PC-3 (cell line): Measurements from ENCODE around the gene ADCY9. TPM values are rescaled to one million over a fixed set of nuclear protein-coding genes. Genes with fewer than 3 reads are reported as not detected.
"Not testable (repeated sequence)": the region's sequence is repeated elsewhere in the genome, so short reads cannot be mapped to it uniquely, and the experiment has no call there.

ENCODE experiments used
- ATAC-seq: fragments of 200-7000 bp; cut with Tn5 transposase; 2 replicates; pipeline ENCODE4 v1.9.1; 2020; ENCODE audit warnings: mild to moderate bottlenecking, moderate library complexity
- BruUV-seq: library from RNA; stranded (reverse); fragments of 400-500 nt; replicated peaks from 2 replicates; lab custom pipeline; 2021; lab: Mats Ljungman, UMichigan
- CTCF ChIA-PET: fragments of 300-600 bp; sonication (Branson Sonifier 250); formaldehyde crosslinking; loops from one replicate; lab custom pipeline; 2022; ENCODE audit warnings: antibody characterized with exemption; lab: Charles Lee
- POLR2A ChIA-PET: fragments of 300-600 bp; sonication (Branson Sonifier 250); formaldehyde crosslinking; loops from one replicate; lab custom pipeline; 2022; ENCODE audit warnings: antibody characterized with exemption; ENCODE audit not compliant: unreplicated experiment; lab: Charles Lee
- DNase-seq: peaks from one replicate; pipeline ENCODE4 v3.0.0-alpha.2; 2015
- H2AFZ ChIP-seq: fragments of 300-600 bp; sonication (generic); 2 replicates; pipeline ENCODE4 v1.6.0; 2016; ENCODE audit warnings: antibody characterized with exemption, low read length
- H3F3A ChIP-seq: fragments of 300-600 bp; sonication (generic); one replicate; pipeline ENCODE4 v1.6.0; 2017; ENCODE audit warnings: antibody characterized with exemption, low read length, control low read depth, mild to moderate bottlenecking; ENCODE audit not compliant: unreplicated experiment
- H3K27ac ChIP-seq: fragments of 300-600 bp; sonication (generic); 2 replicates; pipeline ENCODE4 v1.5.1; 2016; ENCODE audit warnings: mild to moderate bottlenecking, low read length
- H3K27me3 ChIP-seq: fragments of 300-600 bp; sonication (generic); 2 replicates; pipeline ENCODE4 v1.6.1; 2016; ENCODE audit warnings: low read length, mixed read lengths
- H3K36me3 ChIP-seq: fragments of 300-600 bp; sonication (generic); 2 replicates; pipeline ENCODE4 v1.6.1; 2016; ENCODE audit warnings: low read depth, mixed run types, low read length, mixed read lengths
- H3K4me1 ChIP-seq: fragments of 300-600 bp; sonication (generic); 2 replicates; pipeline ENCODE4 v1.5.1; 2016; ENCODE audit warnings: low read length; ENCODE audit not compliant: insufficient read depth
- H3K4me2 ChIP-seq: fragments of 300-600 bp; sonication (generic); 2 replicates; pipeline ENCODE4 v1.6.0; 2016; ENCODE audit warnings: low read length
- H3K4me3 ChIP-seq: fragments of 300-600 bp; sonication (generic); 2 replicates; pipeline ENCODE4 v1.5.1; 2016; ENCODE audit warnings: mild to moderate bottlenecking, low read length, mixed read lengths
- H3K79me2 ChIP-seq: fragments of 300-600 bp; sonication (generic); 2 replicates; pipeline ENCODE4 v1.6.1; 2017; ENCODE audit warnings: low read length, mixed read lengths
- H3K9ac ChIP-seq: fragments of 300-600 bp; sonication (generic); 2 replicates; pipeline ENCODE4 v1.6.0; 2016; ENCODE audit warnings: mild to moderate bottlenecking, low read length
- H3K9me2 ChIP-seq: fragments of 300-600 bp; sonication (generic); replicated peaks from 2 replicates; pipeline ENCODE4 v1.6.1; 2016; ENCODE audit warnings: mixed run types, low read length, mixed read lengths
- H3K9me3 ChIP-seq: fragments of 300-600 bp; sonication (generic); 2 replicates; pipeline ENCODE4 v1.6.1; 2016; ENCODE audit warnings: low read length, mixed read lengths
- H4K20me1 ChIP-seq: fragments of 300-600 bp; sonication (generic); 2 replicates; pipeline ENCODE4 v1.6.1; 2016; ENCODE audit warnings: low read length, mixed read lengths
- EZH2 ChIP-seq: fragments of 300-600 bp; sonication (generic); IDR thresholded peaks from one replicate; pipeline ENCODE4 v1.6.1; 2017; ENCODE audit warnings: antibody characterized with exemption, mild to moderate bottlenecking, low read length; ENCODE audit not compliant: unreplicated experiment
- EZH2phosphoT487 ChIP-seq: fragments of 300-600 bp; sonication (generic); IDR thresholded peaks from 2 replicates; pipeline ENCODE4 v1.6.1; 2018; ENCODE audit warnings: mild to moderate bottlenecking, antibody characterized with exemption, low read length, borderline replicate concordance
- intact Hi-C: fragments of 100-400 bp; cut with micrococcal nuclease; formaldehyde crosslinking; loops from 2 replicates; pipeline ENCODE4 v1.9.0; 2023
- total RNA-seq: library from RNA; depleted of rRNA; stranded (reverse); fragments of >200 nt; gene quantifications from 2 replicates; pipeline ENCODE4 v1.2.3, GENCODE V29; 2014
- TF ChIP-seq, protein P1 (sequence below): fragments of 300-600 bp; sonication (generic); conservative IDR thresholded peaks from 2 replicates; pipeline ENCODE4 v1.5.1; 2017; ENCODE audit warnings: antibody characterized with exemption, low read depth, mild to moderate bottlenecking, low read length

Gene ADCY9
- total RNA-seq, 1 experiment from 2014 or later: 6.2 TPM

DNA sequence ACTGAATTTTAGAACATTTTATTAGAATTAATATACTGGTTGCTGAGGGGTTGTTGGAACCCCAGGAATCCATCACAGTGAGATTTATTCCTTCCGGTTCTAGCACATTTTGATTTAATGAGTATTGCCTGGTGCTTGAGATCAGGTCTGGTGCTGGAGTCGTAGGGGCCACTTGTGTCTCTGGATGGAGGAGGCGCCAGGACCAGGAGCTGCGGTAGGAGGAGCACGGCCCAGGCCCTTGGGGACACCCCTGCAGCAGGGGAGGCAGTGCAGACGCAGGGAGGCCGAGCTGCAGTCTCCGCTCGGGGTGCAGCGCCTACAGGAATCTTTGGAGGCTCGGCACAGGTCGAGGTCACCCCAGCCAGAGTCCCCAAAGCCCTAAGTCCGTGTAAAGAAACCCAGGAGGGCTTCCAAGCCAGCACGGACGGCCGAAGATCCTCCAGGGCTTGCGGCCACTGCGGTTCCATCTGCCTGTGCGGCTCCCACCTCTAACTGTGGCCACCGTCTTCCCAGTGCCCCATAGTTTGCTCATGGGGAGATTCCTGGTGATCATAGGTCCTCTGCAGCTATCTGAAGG lies 169.6 kb downstream of the ADCY9 start:
- H3K4me2 ChIP-seq: no peak overlapping the region
- no peak for ATAC-seq
- no peaks in the 10 kb centered on the region for H3K9me3 ChIP-seq
- DNase-seq: no peak
- H3K9me2 ChIP-seq: no peaks in the 10 kb centered on the region
- H3K36me3 ChIP-seq: no peaks in the 10 kb centered on the region
- TF ChIP-seq EZH2phosphoT487: no peak
- no peak for TF ChIP-seq EZH2
- TF ChIP-seq, protein P1, sequence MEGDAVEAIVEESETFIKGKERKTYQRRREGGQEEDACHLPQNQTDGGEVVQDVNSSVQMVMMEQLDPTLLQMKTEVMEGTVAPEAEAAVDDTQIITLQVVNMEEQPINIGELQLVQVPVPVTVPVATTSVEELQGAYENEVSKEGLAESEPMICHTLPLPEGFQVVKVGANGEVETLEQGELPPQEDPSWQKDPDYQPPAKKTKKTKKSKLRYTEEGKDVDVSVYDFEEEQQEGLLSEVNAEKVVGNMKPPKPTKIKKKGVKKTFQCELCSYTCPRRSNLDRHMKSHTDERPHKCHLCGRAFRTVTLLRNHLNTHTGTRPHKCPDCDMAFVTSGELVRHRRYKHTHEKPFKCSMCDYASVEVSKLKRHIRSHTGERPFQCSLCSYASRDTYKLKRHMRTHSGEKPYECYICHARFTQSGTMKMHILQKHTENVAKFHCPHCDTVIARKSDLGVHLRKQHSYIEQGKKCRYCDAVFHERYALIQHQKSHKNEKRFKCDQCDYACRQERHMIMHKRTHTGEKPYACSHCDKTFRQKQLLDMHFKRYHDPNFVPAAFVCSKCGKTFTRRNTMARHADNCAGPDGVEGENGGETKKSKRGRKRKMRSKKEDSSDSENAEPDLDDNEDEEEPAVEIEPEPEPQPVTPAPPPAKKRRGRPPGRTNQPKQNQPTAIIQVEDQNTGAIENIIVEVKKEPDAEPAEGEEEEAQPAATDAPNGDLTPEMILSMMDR: no peak
- no peaks in the 10 kb centered on the region for H3F3A ChIP-seq
- POLR2A ChIA-PET: no interaction called here
- H4K20me1 ChIP-seq: no peaks in the 10 kb centered on the region
- no peak overlapping the region for H3K27ac ChIP-seq
- no peak overlapping the region for H3K4me3 ChIP-seq
- H3K27me3 ChIP-seq: no peaks in the 10 kb centered on the region
- no TSS peak for BruUV-seq
- intact Hi-C loops: no loop called here
- no peak overlapping the region for H2AFZ ChIP-seq
- H3K79me2 ChIP-seq: no peaks in the 10 kb centered on the region
- H3K4me1 ChIP-seq: peaks cover 17% of the 10 kb centered on the region
- H3K9ac ChIP-seq: no peak overlapping the region
- CTCF ChIA-PET: no interaction called here

DNA sequence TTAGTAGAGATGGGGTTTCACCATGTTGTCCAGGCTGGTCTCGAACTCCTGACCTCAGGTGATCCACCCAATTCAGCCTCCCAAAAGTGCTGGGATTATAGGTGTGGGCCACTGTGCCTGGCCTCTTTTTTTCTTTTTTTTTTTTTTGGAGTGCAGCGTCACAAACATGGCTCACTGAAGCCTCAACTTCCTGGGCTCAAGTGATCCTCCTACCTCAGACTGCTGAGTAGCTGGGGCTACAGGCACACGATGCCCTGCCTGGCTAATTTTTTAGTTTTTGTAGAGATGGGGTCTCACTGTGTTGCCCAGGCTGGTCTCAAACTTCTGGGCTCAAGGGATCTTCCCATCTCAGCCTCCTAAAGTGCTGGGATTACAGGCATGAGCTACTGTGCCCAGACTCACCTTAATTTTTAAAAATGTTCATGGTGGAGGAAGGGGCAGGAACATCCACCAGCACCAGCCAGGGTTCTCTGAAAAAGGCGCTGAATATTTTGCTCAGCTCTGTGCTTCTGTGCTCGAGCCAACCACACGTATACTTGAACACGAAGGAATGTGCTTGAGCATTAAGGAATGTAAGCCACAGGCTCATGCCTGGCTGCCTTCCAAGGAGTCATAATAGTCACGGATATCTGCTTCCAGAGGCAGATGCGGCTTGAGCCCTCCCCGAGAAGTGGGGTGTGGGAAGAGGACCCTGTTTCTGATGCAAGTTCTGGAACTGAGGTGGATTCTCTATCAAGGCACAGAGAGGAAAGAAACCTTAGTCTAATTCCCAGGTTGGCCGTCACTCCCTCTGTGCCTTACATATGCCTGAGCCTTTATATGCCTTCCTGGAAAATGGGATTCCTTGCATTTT lies 170.3 kb downstream of the ADCY9 start:
- Histone ChIP-seq H3F3A (no peaks in the 10 kb centered on the region), H3K9me3 (no peaks in the 10 kb centered on the region), H3K36me3 (no peaks in the 10 kb centered on the region), H3K27me3 (no peaks in the 10 kb centered on the region), H2AFZ (0 out of 2 replicates have a peak overlapping the region, but pooled peaks have one; percentile 7), H3K4me1 (peaks cover 17% of the 10 kb centered on the region), H3K4me3 (no peak overlapping the region), H3K4me2 (peak overlapping the region; percentile 62), H3K27ac (no peak overlapping the region), H3K9ac (no peak overlapping the region), H3K9me2 (no peaks in the 10 kb centered on the region), H4K20me1 (no peaks in the 10 kb centered on the region), H3K79me2 (no peaks in the 10 kb centered on the region)
- CTCF ChIA-PET: interaction anchor here (0.6 kb wide), 1 partner anchor 40 kb away, joined by 4 read pairs; no protein-coding TSS in a partner anchor
- BruUV-seq: no TSS peak
- intact Hi-C loops: no loop called here
- TF ChIP-seq, protein P1: no peak
- no peak for TF ChIP-seq EZH2
- no peak for TF ChIP-seq EZH2phosphoT487
- POLR2A ChIA-PET: no interaction called here
- ATAC-seq (peak; percentile 66), DNase-seq (peak; percentile 91)

DNA sequence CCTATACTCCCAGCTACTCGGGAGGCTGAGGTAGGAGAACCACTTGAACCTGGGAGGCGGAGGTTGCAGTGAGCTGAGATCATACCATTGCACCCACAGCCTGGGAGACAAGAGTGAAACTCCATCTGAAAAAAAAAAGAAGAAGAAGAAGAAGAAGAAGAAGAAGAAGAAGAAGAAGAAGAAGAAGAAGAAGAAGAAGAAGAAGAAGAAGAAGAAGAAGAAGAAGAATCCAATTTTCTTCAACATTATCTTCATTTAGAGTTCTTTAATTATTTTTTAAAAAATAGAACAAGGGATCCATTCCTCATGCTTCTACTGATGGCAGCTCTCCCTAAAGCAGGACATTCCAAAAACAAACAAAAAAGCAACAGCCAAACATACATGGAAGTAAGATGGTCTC lies 171.8 kb downstream of the ADCY9 start:
- H3K9me2 ChIP-seq, intact Hi-C loops, POLR2A ChIA-PET, H3K4me3 ChIP-seq, H3K9me3 ChIP-seq, H3K4me1 ChIP-seq, H3K4me2 ChIP-seq, BruUV-seq, H3K27me3 ChIP-seq, H3K9ac ChIP-seq, DNase-seq, H3F3A ChIP-seq, H4K20me1 ChIP-seq, H3K27ac ChIP-seq, CTCF ChIA-PET, ATAC-seq, H3K79me2 ChIP-seq, H2AFZ ChIP-seq, H3K36me3 ChIP-seq: not testable (repeated sequence)

DNA sequence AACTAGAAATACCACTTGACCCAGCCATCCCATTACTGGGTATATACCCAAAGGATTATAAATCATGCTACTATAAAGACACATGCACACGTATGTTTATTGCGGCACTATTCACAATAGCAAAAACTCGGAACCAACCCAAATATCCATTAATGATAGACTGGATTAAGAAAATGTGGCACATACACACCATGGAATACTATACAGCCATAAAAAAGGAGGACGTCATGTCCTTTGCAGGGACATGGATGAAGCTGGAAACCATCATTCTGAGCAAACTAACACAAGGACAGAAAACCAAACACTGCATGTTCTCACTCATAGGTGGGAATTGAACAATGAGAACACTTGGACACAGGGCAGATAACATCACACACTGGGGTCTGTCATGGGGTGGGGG lies 174.1 kb downstream of the ADCY9 start:
- POLR2A ChIA-PET, ATAC-seq, DNase-seq, H3K36me3 ChIP-seq, H3K9me2 ChIP-seq, H3K27me3 ChIP-seq, H2AFZ ChIP-seq, BruUV-seq, H3K9ac ChIP-seq, intact Hi-C loops, H3K4me2 ChIP-seq, H3K4me3 ChIP-seq, H3K79me2 ChIP-seq, H3K27ac ChIP-seq, H3F3A ChIP-seq, H3K4me1 ChIP-seq, H4K20me1 ChIP-seq, CTCF ChIA-PET, H3K9me3 ChIP-seq: not testable (repeated sequence)
